NCI-H510A (cell line): ENCODE results near the gene COL27A1.

Source experiments
- DNase-seq: peaks from one replicate; lab custom pipeline; 2025; lab: John Stamatoyannopoulos, UW

The COL27A1 gene

DNA sequence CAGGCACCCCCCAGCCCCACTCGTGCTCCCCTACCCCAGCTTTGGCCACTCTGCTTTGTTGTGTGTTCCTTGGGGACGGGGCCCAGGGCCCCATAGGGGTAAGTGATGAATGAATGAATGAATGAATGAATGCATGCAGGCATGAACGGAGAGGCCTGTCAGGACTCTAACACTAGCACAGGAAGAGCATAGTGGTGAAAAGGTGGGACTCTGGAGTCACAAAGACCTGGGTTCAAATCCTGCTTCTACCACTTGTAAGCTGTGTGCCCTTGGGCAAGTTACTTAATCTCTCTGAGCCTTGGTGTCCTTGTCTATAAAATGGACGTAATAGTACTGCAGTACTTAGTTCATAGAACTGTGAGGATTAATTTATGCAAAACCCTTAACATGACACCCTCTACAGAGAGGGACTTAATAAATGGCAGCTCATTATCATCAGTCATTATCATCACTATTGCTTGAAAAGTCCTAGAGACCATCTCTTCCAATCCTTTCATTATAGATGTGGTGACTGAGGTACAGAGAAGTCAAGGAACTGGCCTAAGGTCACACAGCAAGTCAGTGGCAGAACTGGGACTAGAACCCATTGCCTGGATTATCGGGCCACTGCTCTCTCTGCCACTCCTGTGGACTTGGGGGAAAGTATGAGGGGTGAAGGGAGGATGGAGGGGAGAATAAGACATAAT lies 187.6 kb downstream of the COL27A1 start:
- DNase-seq: no peak

DNA sequence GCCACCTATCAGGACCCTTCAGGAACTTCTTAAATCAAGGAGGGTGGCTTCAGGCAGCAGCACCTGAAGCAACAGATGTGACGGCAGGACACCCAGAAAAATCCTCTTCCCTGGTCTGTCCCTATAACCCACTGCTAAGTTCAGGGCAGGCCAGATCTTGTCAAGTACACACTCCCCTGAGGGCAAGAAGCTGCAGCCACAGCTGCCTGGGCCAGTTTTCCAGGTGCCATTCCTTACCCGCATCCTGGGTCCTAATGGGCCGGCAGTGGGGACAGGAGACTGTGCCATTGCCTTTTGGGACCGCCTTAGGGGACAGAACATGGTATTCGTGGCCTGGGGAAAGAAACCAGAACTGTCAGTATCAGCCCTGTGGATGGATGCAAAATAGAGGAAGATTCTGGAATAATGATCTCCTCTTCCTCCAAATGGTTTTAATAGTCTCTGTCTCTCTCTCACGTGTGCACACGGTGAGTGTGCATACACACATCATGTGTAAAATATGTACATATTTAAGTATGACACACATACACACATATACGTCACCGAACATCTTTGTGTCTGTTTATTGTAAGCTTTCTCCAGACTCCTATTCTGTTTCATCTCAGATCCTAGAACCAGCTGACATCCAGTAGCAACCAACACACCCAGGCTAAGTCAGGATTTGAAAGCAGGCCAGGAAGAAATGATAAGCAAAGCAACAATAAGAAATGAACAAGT lies 188.3 kb downstream of the COL27A1 start:
- DNase-seq: no peak

DNA sequence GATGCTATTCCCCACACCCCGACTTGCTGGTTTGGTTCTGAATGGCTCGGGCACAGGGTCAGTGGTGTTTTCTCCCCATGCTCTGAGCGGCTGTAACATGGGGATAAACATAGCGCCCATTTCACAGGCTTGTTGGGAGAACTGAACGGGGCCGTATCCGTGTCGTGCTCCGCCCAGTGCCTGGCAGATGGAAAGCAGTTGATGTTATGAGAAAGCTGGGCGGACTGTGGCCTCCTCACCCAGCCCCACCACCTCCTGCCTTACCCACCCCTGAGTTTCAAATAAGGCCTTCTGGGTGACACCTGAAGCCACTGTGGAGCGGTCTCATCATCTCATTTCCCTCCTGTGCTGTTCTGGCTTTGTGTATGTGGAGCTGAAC lies 188.8 kb downstream of the COL27A1 start:
- no peak for DNase-seq

DNA sequence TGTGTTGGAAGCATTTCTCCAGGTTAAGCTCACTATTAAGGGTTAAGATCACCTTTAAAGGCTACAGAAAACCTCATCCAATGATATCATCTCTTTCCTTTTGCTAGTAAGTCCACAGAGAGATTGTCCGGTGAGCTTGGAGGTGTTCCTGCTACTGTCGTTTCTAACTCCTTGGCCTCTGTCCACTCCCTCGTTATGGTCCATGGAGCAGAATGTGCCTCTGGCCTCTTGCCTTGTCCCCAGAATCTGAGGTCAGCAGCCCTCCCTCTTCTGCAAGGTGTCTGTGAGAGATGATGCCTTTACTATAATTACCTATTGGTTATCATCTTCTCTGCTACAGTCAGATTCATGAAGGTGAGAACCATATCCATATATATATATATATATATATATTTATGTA lies 189.4 kb downstream of the COL27A1 start:
- DNase-seq: no peak

DNA sequence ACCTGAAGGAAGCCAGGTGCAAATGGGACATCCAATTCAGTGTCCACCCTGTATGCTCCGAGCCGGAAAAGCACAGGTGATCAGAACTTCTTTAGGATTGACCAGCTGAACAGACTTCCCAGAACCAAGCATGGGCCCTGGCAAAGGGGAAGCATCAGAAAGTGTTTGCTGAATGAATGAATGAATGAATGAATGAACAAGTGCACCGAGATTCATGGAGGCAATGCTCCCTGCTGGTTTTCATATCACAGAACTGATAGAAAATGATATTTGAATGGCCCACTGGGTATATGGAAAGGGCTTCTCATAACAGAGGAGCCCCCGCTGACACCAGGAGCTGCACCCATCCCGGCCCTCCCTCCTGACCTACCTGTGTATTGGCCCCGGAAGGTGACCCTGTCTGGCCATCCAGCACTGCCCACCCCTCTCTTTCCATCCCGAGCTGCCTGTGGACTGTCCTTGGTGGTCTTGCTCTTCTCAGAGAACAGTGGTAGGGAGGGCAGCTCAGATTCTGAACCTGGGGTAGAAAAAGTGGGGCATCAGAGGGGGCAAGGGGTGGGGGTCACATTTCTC lies 190.2 kb downstream of the COL27A1 start:
- no peak for DNase-seq

DNA sequence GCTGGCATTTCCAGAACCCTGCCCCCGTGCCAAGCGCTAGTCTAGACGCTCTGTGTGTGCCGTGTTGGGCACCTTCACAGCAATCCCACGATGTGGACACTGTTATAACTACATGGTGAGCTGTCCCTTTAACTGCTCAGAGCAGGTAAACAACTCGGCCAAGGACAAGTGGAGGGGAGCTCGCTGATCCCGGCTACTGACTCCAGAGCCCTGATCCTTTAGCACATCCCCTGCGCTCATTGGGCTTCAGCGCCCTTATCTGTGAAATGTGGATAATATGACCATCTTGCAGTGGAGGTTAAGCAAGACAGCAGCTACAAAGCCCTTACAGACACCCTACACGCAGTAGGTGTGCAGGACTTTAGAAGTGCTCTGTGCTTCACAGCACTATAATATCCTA lies 190.8 kb downstream of the COL27A1 start:
- no peak for DNase-seq

DNA sequence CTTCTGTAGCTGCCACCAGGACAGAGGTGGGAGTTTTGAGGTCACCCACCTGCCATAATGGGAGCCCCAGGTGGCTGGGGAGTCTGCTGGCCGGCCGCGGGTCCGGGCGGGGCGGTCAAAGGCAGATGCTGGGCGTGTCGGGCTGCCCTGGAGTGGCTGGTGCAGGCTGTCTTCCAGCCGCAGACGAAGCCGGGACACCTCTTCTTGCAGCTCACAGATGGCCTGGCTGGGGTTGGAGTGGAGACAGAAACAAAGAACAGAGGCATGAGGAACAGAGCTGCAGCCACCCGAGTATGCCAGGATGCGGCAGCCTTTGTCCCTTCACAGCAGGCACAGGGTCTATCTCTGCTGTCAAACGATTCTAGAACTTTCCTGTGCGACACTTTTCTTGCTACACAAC lies 192.3 kb downstream of the COL27A1 start:
- no peak for DNase-seq

DNA sequence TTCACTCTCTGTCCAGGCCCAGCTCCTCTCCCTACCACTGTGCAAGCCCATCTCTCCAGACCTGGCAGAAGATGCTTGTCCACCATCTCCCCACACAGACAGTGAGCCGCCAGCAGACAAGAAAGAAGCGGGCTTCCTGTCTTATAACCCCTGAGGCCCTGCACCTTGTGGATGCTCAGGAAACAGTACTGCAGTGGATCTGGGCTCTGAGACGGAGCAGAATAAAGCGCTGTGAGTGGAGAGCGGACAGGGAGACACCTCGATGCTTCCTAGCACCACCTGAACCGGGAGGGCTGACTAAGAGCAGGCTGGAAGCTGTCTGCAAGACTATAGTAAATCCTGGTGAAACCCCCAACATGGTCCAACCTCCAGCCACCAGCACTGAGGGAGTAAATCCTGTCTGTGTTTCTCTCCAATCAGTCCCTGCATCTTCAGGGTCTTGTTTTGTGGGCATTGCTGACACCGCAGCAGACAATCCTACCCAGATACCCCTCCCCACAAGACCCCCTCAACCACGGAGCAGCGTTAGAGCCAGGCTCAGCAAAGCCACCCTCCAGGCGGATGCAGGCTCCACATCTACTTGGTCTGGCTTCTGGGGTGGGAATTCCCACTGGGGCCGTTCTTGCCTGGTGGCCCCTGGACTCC lies 193.0 kb downstream of the COL27A1 start:
- DNase-seq: no peak

DNA sequence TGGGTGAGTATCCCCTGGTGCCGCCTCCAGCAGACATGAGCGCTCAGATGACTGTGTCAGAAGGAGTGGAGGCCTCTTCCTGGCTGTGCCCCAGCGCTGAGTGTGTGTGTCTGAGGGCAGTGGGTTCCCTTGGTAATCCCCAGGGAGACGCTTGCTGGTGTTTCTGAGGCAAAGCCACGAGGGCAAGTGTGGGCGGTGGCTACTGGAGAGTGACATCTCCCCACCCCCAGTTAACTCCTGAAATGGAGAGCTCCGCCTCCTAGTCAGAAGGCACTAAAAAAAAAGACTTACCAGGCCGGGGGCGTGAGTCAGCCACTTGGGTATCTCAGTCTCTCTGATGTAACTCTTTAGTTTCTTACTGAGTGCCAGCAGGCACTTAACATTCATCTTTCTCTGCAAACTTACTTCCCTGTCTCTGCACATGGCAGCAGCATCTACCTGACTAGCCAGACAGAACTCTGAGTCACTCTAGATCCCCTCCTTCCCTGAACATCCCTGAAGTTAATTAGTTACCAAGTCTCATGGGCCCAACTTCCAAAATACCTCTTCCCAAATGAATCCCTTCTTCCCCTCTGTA lies 193.7 kb downstream of the COL27A1 start:
- DNase-seq: no peak

DNA sequence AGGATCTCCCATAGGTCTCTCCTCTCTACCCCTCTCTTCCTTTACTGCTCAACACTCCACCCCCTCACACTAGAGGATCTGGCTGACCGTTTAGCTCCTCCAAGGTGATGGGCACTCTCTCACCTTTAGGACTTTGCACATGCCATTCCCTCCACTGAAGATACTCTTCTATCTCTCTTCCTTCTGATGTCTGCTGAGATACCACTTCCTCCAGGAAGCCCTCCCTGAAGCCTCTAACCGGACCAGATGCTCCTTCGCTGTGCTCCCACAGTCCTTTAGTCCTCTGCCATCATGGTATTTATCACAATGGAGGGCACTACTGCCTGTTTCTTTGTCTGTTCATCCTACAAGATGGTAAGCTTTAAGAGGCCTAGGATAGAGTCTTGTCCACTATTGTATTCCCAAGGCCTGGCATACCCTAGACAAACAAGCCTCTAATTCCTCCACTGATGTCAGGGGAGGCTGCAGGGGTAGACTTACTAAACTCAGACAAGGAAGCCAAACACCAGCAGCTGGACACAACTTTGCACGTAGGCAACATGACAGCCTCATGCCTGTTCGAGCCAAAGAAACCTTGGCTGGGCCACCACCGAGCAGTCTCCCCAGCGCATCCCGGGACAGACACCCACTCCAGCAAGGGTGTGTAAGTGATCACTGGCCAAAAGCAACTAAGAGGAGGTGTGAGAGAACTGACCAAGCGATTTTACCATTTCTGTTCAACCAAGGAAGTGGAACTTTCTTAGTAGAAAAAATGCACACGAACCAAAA lies 194.6 kb downstream of the COL27A1 start:
- no peak for DNase-seq

DNA sequence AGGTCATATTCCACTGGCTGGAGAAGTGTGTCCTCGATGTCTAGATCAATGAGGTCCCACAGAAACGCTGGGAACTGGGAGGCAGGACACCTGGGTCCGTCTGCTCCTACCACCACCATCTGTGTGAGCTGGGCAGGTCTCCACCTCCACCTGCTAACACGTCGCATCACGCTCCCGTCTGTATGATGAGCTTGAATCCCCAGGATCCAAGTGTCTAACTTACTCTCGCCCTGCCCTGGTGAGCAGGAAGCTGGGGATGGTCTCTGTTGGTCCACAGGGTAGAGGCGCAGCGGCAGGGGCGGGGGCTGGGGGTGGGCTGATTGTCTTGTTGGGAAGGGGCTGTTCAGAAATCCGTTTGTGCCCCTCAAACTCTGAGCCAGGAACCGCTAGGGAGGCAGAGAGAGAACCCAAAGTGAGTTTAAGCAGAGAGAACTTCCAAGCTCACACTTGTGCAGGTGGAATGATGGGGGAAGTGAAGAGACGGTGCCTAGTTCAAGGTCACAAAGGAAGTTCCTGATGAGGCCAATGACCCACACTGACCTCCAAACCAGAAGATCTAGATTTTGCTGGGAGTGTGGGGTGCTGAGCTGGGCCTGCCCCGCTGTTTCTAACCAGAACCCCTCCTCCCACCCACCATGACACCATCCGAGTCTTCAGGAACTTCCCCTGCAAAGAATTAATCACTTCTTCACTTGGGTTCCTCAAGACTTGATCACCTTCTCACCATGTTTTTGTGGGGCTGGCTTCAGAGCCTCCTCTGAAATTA lies 195.5 kb downstream of the COL27A1 start:
- DNase-seq: no peak

DNA sequence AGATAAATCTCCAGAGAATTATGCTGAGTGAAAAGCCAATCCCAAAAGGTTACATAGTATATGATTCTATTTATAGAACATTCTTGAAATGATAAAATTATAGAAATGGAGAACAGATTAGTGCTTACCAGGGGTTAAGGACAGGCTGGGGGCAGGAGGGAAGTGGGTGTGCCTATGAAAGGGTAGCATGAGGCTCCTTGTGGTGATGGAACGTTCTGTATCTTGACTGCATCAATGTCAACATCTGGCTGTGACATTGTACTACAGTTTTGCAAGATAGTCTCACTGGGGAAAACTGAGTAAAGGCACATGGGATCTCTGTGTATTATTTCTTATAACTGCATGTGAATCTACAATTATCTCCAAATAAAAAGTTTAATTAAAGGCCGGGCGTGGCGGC lies 196.6 kb downstream of the COL27A1 start:
- DNase-seq: no peak

DNA sequence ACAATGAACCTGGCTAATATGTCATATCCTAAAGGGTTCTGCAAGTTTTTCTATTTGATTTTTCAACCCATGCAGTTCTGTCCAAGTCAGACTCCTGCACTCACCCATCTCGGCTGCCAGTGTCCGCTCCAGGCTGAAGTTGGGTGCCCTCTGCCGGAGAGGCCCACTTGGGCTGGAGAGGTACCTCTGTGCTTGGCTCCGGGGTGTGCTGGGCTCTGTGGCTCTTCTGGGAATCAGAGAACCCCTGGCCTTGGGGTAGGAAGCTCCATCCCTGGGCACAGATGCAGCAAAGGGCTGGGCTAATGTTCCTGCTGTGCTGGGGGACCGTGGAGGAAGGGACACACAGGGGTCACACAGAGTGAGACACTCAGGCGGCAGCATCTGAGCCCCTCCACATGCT lies 200.5 kb downstream of the COL27A1 start:
- DNase-seq: no peak

DNA sequence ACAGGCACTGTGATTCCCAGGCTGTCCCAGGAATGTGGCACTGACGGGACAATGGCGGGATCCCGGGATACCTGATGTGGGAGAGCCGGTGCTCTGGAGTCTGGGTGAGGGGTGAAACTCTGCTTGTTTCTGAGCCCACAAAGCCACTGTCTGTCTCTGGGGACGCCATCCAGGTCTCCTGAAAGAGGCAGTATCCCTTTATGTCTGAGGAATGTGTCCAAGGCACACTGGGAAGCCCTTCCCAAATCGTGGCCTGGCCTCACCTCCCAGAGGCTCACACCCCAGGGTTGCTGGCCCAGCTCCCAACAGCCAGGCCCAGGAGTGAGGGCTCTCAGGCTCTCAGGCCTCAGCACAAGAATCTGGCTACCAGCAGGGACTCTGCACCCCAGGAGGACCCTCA lies 201.5 kb downstream of the COL27A1 start:
- DNase-seq: no peak

DNA sequence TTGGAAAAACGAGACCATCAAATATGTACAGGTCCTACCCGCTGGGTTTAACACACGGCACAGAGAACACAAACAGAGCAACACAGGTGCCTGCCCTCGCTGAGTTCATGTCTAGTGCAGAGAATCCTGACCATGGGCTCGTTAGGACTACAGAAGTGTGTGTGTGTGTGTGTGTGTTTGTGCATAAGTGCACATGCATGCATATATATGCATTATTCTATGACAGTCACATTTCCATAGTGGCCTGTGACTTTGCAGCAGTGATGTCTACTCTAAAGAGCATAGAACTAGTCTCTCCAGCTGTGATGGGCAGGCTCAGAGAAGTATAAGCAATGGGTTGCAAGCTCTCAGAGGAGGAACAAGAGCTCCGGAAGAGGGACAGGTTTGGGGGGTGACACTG lies 202.0 kb downstream of the COL27A1 start:
- DNase-seq: no peak

DNA sequence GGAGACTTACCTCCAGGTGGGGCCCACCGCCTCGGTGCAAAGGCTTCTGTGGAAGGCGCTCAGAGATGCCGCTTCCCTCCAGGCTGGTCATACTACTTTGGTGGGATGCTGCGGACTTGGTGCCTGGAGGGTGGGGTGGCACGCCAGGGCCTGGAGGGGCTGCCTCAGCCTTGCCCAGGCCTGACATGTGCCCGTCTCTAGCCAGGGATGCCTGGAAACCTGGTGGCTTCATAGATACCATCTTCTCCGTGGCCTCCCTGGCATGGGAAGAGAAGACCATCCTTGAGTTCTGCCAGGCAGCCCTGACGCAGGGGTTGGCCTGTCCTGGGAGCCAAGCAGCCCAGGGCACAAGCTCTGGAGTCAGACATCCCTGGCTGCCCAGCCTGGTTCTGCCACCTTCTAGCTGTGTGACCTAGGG lies 202.6 kb downstream of the COL27A1 start:
- no peak for DNase-seq

DNA sequence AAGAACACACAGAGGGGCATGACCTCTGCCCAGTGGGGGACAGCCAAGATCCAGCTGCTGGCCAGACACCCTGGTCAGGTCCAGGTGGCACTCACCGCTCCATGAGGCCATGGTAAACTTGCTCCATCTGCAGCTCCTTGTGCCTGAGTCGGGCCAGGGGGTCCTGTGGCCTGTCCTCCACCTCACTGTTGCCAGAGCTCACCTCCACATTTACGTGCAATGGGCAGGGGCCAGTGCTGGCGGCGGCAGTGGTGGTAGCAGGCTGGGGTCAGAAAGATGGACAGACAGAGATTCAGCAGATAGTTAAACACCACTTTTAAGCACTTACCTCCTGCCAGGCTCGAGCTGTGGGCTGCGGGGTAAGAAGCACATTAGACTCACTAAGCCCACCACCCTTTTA lies 204.5 kb downstream of the COL27A1 start:
- no peak for DNase-seq

DNA sequence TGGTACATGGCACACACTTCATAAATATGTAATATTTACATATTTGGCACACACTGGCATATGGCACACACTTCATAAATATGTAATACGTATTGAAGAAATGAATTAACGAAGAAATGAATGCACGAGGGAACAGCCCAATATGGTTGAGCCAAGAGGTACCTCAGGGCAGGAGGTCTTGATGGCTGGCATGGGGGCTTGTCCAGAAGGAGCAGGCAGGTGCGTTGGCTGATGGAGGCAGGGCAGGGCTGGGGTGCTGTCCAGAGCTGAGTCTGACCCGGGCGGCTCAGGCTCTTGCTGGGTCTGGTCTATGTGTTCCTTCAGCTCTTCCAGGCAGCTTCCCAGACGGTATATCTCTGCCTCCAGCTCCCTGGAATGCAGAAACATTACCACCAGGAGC lies 206.2 kb downstream of the COL27A1 start:
- no peak for DNase-seq
